HG02884 (cell line): ENCODE results near the gene CDYL2.

Experiments
- ATAC-seq: cut with Tn5 transposase; IDR thresholded peaks from one replicate; pipeline ENCODE4 v1.9.1; 2021; ENCODE audit warnings: mild to moderate bottlenecking, moderate library complexity; ENCODE audit not compliant: unreplicated experiment

CDYL2 gene

DNA sequence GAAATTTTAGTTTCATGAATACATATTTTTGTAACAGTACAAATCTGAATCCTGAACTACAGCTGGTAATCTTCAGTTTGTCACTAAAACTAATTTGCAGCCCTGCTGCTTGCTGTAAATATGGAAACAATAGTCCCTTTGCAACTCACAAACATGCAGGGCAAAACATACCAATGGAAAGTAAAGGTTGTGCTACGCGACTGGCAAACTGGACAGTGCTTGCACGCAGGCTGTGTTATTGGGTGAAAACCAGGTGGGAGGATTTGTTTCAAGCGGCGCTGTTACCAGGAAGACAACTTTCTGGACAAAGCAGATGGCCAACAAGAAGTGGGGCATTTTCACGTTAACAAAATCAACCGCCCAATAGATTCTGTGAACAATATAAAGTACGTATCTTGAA, 93.5 kb downstream of the CDYL2 start:
- peak; percentile 72 for ATAC-seq

- ATAC-seq = no peak
Measured at GRCh38 chr16:80708823-80709222, 95.6 kb downstream of the CDYL2 start.

- no peak for ATAC-seq
Measured at GRCh38 chr16:80707686-80708085, 96.7 kb downstream of the CDYL2 start.

- ATAC-seq = no peak
Measured at GRCh38 chr16:80705596-80705995, 98.8 kb downstream of the CDYL2 start.

DNA sequence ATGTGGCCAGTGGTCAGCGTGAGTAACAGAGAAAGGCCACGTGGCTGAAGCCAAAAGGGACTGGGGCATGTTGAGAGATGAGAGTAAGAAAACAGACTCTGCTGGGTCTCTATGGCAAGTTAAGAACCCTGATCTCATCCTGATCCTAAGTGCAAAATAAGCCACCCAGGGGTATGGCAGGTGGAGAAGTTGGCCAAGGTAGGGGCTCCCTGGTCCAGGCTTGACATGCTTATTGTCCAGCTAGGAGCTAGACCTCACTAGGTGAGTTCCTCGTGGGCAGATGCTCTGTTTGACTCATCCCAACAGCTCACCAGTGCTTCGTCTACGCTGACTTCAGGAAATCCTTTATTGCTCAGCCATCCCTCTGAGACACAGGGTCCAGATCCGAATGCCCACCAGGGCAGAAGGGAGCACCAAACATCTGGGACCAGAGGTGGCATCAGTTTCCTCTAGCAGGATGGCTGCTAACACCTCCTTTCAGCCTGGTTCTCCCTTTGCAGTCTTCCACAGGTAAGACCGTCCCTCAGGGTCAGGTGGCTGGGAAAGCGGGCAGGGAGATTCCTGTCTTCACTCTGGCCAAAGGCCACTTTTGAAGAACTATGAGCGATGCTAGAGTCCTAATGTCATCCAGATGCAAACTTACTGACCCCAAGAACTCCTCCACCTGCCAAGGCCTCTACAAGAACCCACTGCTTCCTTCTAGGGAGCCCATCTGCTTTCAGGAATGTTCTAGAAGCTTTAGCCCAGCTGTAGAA, 99.5 kb downstream of the CDYL2 start:
- ATAC-seq = no peak

DNA sequence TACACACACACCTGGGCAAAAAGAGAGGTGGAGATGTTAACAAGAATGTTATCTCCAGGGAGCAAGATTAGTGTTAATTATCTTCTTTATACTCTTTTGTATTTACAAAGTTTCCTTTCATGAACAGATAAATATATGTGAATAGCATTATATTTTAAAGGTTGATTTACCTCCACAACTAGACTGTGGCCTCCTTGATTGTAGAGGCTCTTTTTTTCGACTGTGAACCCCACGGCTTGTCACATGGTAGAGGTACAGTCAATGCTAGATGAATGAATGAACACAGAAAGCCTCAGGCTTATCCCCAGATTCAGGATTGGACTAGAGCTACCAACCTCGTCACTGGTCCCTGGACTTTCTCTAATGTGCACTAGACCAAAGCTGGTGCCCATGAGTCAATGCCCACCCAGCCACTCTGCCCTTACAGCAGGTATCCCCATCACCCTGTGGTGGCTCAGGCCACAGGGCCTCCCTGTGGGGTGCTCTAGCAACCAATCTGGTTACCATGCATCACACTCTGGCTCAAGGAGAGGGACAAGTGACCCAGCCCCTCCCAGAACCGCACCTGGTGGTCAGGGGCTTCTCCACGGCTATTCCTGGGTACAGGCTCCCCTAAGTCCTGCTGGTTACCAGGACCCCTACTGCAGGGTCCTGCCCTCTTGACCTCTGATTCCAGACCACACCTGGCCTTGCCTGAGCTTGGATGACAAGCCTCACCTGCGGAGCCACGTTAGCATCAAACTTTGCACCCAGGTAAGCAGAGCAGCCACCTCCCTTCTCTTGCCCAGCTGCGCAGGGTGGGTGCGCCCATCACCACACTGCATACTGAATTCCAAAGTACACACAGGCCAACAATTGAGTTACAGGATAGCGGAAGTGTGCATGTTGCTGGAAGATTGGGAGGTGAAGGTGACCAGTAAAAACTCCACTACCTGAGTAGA, 101.0 kb downstream of the CDYL2 start:
- no peak for ATAC-seq

DNA sequence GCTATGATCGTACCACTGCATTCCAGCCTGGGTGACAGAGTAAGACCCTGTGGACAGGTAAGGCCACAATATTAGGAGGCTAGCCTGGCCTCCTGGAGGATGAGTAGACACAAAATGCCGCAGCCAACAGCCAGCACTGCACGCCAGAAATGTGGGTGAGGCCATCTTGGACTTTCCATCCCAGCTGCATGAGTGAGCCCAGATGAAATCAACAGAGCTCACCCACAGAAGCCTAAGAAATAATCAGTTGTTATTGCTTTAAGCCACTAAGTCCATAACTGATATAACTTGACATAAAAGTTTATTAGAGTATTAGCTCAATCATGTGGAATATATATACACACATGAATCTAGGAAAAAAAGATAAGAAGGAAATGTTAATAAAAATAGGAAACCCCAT, 101.7 kb downstream of the CDYL2 start:
- no peak for ATAC-seq

DNA sequence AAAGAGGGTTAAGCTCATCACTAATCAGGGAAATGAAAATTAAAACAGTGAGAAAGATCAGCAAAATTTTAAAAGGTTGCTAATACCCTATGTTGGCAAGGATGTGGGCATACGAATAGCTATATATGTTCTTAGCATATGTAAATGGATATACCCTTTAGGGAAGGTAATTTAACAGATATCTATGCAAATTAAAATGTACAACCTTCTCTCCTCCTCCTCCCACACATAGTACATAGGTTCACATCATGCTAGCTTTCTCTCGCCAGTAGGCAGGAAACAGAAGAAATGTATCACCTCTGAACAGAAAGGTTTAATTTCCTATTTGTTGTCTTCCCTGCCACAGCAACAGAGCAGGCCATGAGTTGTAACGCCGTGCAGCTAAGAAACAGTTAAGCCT, 103.8 kb downstream of the CDYL2 start:
- ATAC-seq = no peak

DNA sequence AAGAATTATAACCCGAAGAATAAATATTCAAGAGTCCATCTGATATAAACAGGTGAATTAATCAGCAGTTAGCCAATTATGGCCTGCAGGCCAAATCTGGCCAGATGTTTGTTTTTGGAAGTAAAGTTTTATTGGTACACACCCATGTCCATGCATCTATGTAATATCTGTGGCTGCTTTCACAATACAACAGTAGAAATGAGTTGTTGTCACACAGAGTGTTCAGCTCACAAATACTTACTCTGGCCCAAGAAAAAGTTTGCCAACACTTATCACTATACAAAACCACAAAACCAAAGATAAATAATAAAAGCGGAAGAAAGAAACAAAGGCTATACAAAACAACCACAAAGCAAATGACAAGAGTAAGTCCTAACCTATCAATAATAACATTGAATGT, 109.4 kb downstream of the CDYL2 start:
- ATAC-seq = no peak

DNA sequence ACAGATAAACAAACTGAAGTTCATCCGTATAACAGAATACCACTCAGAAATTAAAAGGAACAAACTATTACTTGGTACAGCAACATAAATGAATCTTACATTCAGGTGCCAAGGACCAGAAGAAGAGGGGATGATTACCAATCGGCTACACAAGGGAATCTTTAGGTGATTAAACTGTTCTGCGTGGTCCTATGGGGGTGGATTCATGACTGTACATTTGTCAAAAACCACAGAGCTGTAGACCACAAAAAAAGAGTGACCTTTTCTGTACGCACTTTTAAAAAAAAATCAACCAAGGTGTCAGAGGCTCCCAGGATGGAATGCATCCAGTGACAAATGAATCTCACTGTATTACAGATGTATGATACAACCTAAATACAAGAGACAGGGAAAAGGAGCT, 110.8 kb downstream of the CDYL2 start:
- no peak for ATAC-seq

DNA sequence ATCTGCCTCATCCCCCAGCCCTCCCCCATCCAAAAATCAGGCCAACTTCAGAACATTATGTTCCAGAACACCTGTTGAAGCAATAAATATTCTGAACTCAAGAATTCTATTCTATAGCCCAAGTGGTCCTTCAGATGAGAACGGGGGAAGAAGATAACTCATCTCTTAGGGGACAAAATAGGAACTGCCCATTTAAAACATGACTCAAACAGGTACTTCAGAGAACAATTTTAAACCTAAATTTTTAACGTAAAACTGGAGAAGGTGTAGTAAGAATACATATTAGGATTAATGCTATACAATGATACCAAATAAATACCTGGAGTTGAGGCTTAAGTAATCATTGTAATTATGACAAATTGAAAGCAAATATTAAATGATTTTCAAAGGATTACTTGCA, 112.1 kb downstream of the CDYL2 start:
- ATAC-seq = no peak

DNA sequence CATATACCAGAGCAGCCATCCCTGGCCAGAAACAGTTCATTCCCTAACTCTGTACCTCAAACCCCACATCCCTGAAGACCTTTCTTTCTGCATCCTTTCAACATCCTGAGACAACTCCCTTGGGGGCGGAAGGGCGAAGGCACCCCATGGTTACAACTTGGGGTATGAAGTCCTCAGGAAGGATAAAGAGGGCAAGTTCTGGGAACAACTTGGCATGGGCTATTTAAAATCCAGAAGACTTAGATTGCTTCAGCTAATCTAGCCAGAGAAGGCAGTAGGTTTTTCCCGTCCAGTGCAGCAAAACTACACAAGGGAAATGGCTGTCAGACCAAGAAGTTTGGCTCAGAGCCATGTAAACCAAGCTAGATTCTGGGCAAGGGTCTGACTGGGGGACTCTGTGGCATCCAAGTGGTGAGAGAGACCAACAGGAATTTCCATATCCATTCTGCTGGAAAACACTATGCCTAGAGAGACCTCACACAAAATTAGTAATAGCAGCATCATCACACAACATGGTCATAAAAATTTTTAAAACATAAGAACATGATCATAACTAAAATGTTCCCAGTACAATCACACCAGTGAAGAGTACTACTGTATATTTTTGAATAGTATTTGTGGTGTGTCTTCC, 113.2 kb downstream of the CDYL2 start:
- no peak for ATAC-seq

DNA sequence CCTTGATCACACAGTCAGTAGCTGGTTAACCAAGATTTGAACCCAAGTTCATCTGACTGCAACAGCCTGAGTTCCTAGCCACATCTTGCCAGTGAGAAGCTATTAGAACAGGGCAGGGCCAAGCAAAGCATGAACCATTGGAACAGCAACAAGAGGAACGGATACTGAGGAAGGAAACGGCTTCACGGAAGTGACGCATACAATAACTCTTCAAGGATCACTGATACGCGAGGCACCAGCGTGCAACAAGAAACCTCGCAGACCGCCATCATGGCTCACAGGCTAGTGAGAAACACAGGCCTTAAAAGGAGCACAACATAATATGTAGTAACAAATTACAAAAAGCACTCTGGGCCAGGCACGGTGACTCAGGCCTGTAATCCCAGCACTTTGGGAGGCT, 114.9 kb downstream of the CDYL2 start:
- ATAC-seq = no peak

- no peak for ATAC-seq
Measured at GRCh38 chr16:80687606-80688005, 116.8 kb downstream of the CDYL2 start.

DNA sequence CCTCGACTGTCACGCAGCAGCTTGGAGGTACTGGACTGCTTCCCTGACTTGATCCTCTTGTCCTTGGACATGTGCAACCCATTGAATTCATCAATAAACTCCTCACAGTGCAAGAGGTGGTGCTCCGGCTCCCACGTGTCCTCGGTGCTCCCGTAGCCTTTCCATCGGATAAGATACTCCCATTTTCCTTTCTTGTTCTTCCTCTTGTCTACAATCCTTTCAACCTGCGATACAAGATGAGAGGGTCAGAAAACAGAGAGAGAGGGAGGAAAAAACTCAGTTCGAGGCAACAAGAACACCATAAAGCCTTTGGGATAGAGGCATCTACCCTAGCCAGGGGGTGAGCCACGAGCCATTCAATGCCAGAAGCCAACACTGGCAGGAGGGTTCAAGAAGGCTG, 119.5 kb downstream of the CDYL2 start:
- ATAC-seq = no peak

GRCh38 chr16:80684136-80684765, 120.1 kb downstream of the CDYL2 start:
- no peak for ATAC-seq

DNA sequence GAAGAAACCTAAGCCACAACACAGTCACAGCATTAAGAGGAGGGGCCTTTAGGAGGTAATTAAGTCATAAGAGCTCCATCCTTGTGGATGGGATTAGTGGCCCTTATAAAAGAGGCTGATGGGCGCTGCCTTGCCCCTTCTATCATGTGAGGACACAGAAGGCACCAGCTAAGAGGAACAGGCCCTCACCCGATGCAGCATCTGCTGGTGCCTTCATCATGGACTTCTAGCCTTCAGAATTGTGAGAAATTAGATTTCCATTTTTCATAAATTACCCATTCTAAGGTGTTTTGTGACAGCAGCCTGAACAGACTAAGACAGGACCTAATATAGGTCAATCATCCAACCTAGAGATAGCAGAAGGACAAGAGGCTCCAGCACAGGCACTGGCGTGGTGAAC, 120.8 kb downstream of the CDYL2 start:
- ATAC-seq = no peak

- no peak for ATAC-seq
Measured at GRCh38 chr16:80682421-80683070, 121.9 kb downstream of the CDYL2 start.

DNA sequence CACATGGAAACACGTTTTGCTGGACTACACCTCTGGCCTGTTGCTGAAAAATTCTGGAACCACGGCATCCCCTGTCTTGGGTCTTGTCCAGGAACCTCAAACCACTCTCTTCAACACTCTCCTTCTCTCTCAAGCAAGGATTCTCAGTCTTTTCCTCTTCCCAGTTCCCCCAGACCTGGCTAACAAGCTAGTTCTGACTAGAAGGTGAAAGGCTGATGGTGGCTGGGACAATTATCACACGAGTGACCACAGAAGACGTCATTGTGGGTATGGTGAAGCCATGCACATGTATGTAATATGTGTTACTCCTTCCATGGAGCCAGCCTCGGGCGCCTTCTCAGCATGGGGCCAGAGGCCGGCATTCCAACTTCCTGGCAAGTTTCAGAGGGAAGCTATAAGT, 123.0 kb downstream of the CDYL2 start:
- no peak for ATAC-seq

GRCh38 chr16:80680839-80681238, 123.6 kb downstream of the CDYL2 start:
- no peak for ATAC-seq

DNA sequence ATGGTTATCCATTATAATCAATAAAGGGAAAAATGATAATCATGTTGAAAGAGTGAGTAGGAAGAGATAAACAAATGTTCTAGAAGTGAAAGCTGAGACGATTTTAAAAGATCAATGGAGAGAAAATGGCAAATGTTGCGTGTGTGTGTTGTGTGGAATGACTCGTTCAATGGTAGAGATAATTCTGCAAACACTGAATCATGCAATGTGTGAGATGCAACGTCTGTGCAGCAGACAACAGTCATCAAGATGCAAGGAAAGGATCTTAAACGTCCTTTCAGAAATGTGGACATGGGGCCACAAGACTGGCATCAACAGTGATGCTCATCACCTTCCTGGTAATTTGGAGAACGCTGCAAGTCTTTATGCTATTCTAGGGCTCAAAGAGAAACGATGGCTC, 124.4 kb downstream of the CDYL2 start:
- no peak for ATAC-seq
